Mucosa of descending colon (tissue), 3 donors: ENCODE measurements around the gene SEZ6L. TPM values are rescaled to one million over a fixed set of nuclear protein-coding genes. Genes with fewer than 3 reads are reported as not detected.
A peak's percentile ranks its signal among the peaks of the same experiment; 100 is the strongest.

ENCODE experiments used
- ATAC-seq: fragments of 200-7000 bp; cut with Tn5 transposase; one replicate; pipeline ENCODE4 v1.9.1; 2020; ENCODE audit warnings: mild to moderate bottlenecking, moderate library complexity
- DNase-seq, 3 donors: peaks; one replicate each; pipeline ENCODE4 v3.0.0-alpha.2; 2020
- H3K36me3 ChIP-seq: fragments of 200-600 bp; one replicate; pipeline ENCODE4 v1.8.0; 2021; ENCODE audit warnings: low read depth, mild to moderate bottlenecking
- H3K4me1 ChIP-seq: fragments of 200-600 bp; one replicate; pipeline ENCODE4 v1.8.0; 2021; ENCODE audit warnings: low read depth, mild to moderate bottlenecking
- H3K4me3 ChIP-seq: fragments of 200-600 bp; one replicate; pipeline ENCODE4 v1.8.0; 2021; ENCODE audit warnings: mild to moderate bottlenecking
- H3K9me3 ChIP-seq: fragments of 200-600 bp; one replicate; pipeline ENCODE4 v1.8.0; 2021; ENCODE audit warnings: mild to moderate bottlenecking
- CTCF ChIP-seq: fragments of 200-600 bp; IDR thresholded peaks from one replicate; pipeline ENCODE4 v1.8.0; 2022; ENCODE audit warnings: antibody characterized with exemption, mild to moderate bottlenecking
- intact Hi-C, 2 donors: fragments of 100-400 bp; cut with DNase I in 1 of 2; cut with micrococcal nuclease in 1 of 2; formaldehyde crosslinking; loops; one replicate each; pipeline versions ENCODE4 v1.11.0 to v1.11.1; 2022; cut with DNase I, micrococcal nuclease
- total RNA-seq, 3 donors: library from RNA; stranded (reverse); fragmentation: NEBNext Ultra II Directional in 2 of 3; extraction: Animal tissue kit (Norgen Biotek cat#: 25700) in 2 of 3; gene quantifications; one replicate each; pipeline versions ENCODE4 v1.2.1 to v1.2.4, GENCODE V29; 2021 to 2023
- donor health status: DM: no; HTN: no; CAD: no; lungs with moderate emphysema.
- donor health status: DM: no; HTN: no; CAD: no.
- donor health status: DM: no; HTN: yes; CAD: no.

SEZ6L gene
- total RNA-seq, 3 donors from 2014 or later = 0.09 to 2.0 TPM; not detected in 1

GRCh38 chr22:26395926-26396325, 226.7 kb downstream of the SEZ6L start:
- no peaks in the 10 kb centered on the region for H3K4me1 ChIP-seq
- H3K36me3 ChIP-seq = no peaks in the 10 kb centered on the region
- ATAC-seq = no peak
- H3K4me3 ChIP-seq = no peak overlapping the region
- intact Hi-C loops = no loop called here
- DNase-seq = no peak
- H3K9me3 ChIP-seq = no peaks in the 10 kb centered on the region
- no peak for TF ChIP-seq CTCF

GRCh38 chr22:26398741-26399153, 229.5 kb downstream of the SEZ6L start:
- no peaks in the 10 kb centered on the region for H3K4me1 ChIP-seq
- H3K4me3 ChIP-seq = no peak overlapping the region
- peak; percentile 55 for TF ChIP-seq CTCF
- DNase-seq = peak in 2 of 3 donors; percentile 60 to 84
- no peaks in the 10 kb centered on the region for H3K36me3 ChIP-seq
- intact Hi-C loops = loop anchor here in 1 of 2 donors (2.0 kb wide), 1 partner anchor 62 kb away; no protein-coding TSS in a partner anchor
- no peaks in the 10 kb centered on the region for H3K9me3 ChIP-seq
- ATAC-seq = peak; percentile 85

GRCh38 chr22:26399289-26399688, 230.0 kb downstream of the SEZ6L start:
- intact Hi-C loops = loop anchor here in 1 of 2 donors (2.0 kb wide), 1 partner anchor 62 kb away; no protein-coding TSS in a partner anchor
- no peak for ATAC-seq

GRCh38 chr22:26401726-26402125, 232.5 kb downstream of the SEZ6L start:
- intact Hi-C loops = loop anchor here in 1 of 2 donors (5.0 kb wide), 1 partner anchor 56 kb away; no protein-coding TSS in a partner anchor
- no peaks in the 10 kb centered on the region for H3K9me3 ChIP-seq

More at GRCh38 chr22:26399289-26399688, 230.0 kb downstream of the SEZ6L start:
- H3K4me1 ChIP-seq = no peaks in the 10 kb centered on the region
- H3K4me3 ChIP-seq = no peak overlapping the region
- TF ChIP-seq CTCF = no peak
- H3K36me3 ChIP-seq = no peaks in the 10 kb centered on the region
- H3K9me3 ChIP-seq = no peaks in the 10 kb centered on the region
- DNase-seq = no peak

GRCh38 chr22:26404851-26405421, 235.7 kb downstream of the SEZ6L start:
- Histone ChIP-seq H3K36me3 (no peaks in the 10 kb centered on the region), H3K9me3 (no peaks in the 10 kb centered on the region), H3K4me3 (no peak overlapping the region), H3K4me1 (no peaks in the 10 kb centered on the region)
- no peak for TF ChIP-seq CTCF
- intact Hi-C loops = loop anchor here in 1 of 2 donors (5.0 kb wide), 1 partner anchor 52 kb away; no protein-coding TSS in a partner anchor
- ATAC-seq (no peak), DNase-seq (no peak)

More at GRCh38 chr22:26401726-26402125, 232.5 kb downstream of the SEZ6L start:
- no peak for TF ChIP-seq CTCF
- no peak for DNase-seq
- ATAC-seq = no peak
- no peaks in the 10 kb centered on the region for H3K36me3 ChIP-seq
- no peaks in the 10 kb centered on the region for H3K4me1 ChIP-seq
- no peak overlapping the region for H3K4me3 ChIP-seq
